Breast epithelium (tissue), 3 donors: ENCODE results near the gene IL37.

ENCODE experiments used
- CTCF ChIP-seq, 3 donors: fragments of 450-650 bp; IDR thresholded peaks; one replicate each; pipeline ENCODE4 v1.5.1; 2016 to 2017; ENCODE audit warnings: antibody characterized with exemption in 3 of 3, mild to moderate bottlenecking in 3 of 3, moderate library complexity in 3 of 3
- POLR2AphosphoS5 ChIP-seq, 3 donors: sonication (generic); formaldehyde crosslinking; IDR thresholded peaks; one replicate each; pipeline ENCODE4 v1.6.1; 2017; ENCODE audit warnings: antibody characterized with exemption in 3 of 3

DNA sequence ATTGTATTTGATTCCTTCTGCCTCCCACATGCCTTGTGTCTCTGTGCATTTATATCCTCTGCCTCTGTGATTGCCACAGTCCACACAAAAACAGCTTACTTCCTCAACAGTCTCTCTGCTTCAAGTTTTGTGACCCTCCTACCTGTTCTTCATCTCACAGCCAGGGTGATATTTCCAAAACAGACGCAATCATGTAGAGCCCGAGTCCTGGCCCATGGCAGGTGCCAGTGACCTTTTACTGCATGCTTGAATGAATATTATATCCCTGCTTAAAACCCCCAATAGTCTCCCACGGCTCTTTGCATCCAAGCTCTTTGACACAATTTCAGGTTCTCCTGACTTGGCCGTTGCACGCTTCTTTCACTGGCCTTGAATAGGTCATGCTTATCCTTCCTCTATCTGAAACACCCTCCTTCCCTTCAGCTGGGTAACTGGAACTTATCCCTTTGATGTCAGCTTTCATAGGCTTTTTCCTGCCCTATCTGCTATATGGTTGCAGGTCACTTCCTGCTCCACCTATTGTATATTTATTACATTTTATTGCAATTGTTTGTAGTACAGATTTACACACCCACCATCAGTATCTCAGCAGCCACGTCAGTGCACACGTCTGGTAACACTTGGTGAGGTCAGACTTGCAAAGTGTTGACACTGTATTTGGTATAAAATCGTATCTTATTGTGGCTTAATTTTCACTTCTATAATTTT, 44.7 kb upstream of the IL37 start:
- no peak for TF ChIP-seq CTCF (IDR thresholded peaks at IDR 0.05)
- no peak for TF ChIP-seq POLR2AphosphoS5 (IDR thresholded peaks at IDR 0.05)
